HG03095 (cell line): ENCODE measurements around the gene TSPAN13.

Source experiments
- ATAC-seq: cut with Tn5 transposase; IDR thresholded peaks from one replicate; pipeline ENCODE4 v1.9.1; 2021; ENCODE audit warnings: moderate library complexity; ENCODE audit not compliant: unreplicated experiment

Gene TSPAN13

GRCh38 chr7:16773884-16774283 lies 20.3 kb downstream of the TSPAN13 start:
- no peak for ATAC-seq

- no peak for ATAC-seq
These were observed 20.7 kb downstream of the TSPAN13 start for GRCh38 chr7:16774294-16774693.

- no peak for ATAC-seq
These were observed 21.4 kb downstream of the TSPAN13 start for GRCh38 chr7:16774986-16775385.

- no peak for ATAC-seq
These were observed 22.5 kb downstream of the TSPAN13 start for GRCh38 chr7:16776053-16776452.

- ATAC-seq, result no peak
These were observed 24.9 kb downstream of the TSPAN13 start for GRCh38 chr7:16778476-16778875.

- ATAC-seq, result no peak
These were observed 25.5 kb downstream of the TSPAN13 start for GRCh38 chr7:16779051-16779450.

GRCh38 chr7:16780596-16780995 lies 27.0 kb downstream of the TSPAN13 start:
- no peak for ATAC-seq

GRCh38 chr7:16785321-16785720 lies 31.8 kb downstream of the TSPAN13 start:
- no peak for ATAC-seq

GRCh38 chr7:16785846-16786245 lies 32.3 kb downstream of the TSPAN13 start:
- no peak for ATAC-seq

GRCh38 chr7:16786257-16786656 lies 32.7 kb downstream of the TSPAN13 start:
- ATAC-seq, result no peak

- no peak for ATAC-seq
These were observed 33.6 kb downstream of the TSPAN13 start for GRCh38 chr7:16787127-16787526.

GRCh38 chr7:16791071-16791470 lies 37.5 kb downstream of the TSPAN13 start:
- no peak for ATAC-seq

- ATAC-seq, result no peak
These were observed 38.5 kb downstream of the TSPAN13 start for GRCh38 chr7:16791905-16792698.

GRCh38 chr7:16794986-16795385 lies 41.4 kb downstream of the TSPAN13 start:
- ATAC-seq, result no peak

- ATAC-seq, result no peak
These were observed 42.1 kb downstream of the TSPAN13 start for GRCh38 chr7:16795624-16796023.

- no peak for ATAC-seq
These were observed 47.6 kb downstream of the TSPAN13 start for GRCh38 chr7:16801111-16801542.

GRCh38 chr7:16801579-16801978 lies 48.0 kb downstream of the TSPAN13 start:
- no peak for ATAC-seq

GRCh38 chr7:16803125-16803524 lies 49.6 kb downstream of the TSPAN13 start:
- no peak for ATAC-seq

GRCh38 chr7:16803881-16804673 lies 50.5 kb downstream of the TSPAN13 start:
- no peak for ATAC-seq

GRCh38 chr7:16804674-16805439 lies 51.3 kb downstream of the TSPAN13 start, which contains the start of gene AGR2:
TSS of gene AGR2 (minus strand) at chr7:16804999. CDS start at chr7:16801796, 3,203 bp downstream.
- ATAC-seq, result no peak

GRCh38 chr7:16805441-16805840 lies 51.9 kb downstream of the TSPAN13 start:
- no peak for ATAC-seq
